Measurements from ENCODE around the gene CARNS1. TPM values are rescaled to one million over a fixed set of nuclear protein-coding genes. Genes with fewer than 3 reads are reported as not detected.

CARNS1 gene
- total and polyA plus RNA-seq, 2 of the 8 experiments (the other 6 are each of a cell fraction or from before 2014, with no cell fraction given), result 0.82 to 1.1 TPM

GRCh38 chr11:67420646-67421429 lies 5.4 kb downstream of the CARNS1 start (continued):
- TF ChIP-seq CBX8 (IDR thresholded peaks at IDR 0.05; ENCODE audit: borderline replicate concordance, low read depth, low read length) (no peak), E2F6 (IDR thresholded peaks at IDR 0.05) (peak; percentile 71), TAF1 (IDR thresholded peaks at IDR 0.05; ENCODE audit: low read depth, low read length) (peak; percentile 37; the same call in 1 of the 2 replicates), POLR2AphosphoS5 (IDR thresholded peaks at IDR 0.05; ENCODE audit: low read depth, low read length) (peak; percentile 30), RBBP5 (IDR thresholded peaks at IDR 0.05; ENCODE audit: borderline replicate concordance, low read depth, low read length) (peak; percentile 69; the same call in 1 of the 2 replicates), ATF2 (IDR thresholded peaks at IDR 0.05; ENCODE audit: low read length) (no peak), POLR2A (IDR thresholded peaks at IDR 0.05; ENCODE audit: control extremely low read depth in 1 of 2, low read depth in 2 of 2, low read length in 2 of 2) (peak in 1 of 2 experiments; percentile 42; a peak in 1 of 3 replicates), CBX5 (IDR thresholded peaks at IDR 0.05; ENCODE audit: low read depth, low read length) (no peak), EZH2 (IDR thresholded peaks at IDR 0.05; ENCODE audit: low read depth, low read length, severe bottlenecking) (no peak), SIN3A (conservative IDR thresholded peaks at IDR 0.05 in 1 of 2, IDR thresholded peaks at IDR 0.05 in 1 of 2; ENCODE audit: low read depth in 1 of 2, low read length in 2 of 2) (0 out of 4 replicates have a peak, but pooled peaks of 1 of the 2 experiments have one; percentile 55), GTF2F1 (IDR thresholded peaks at IDR 0.05; ENCODE audit: borderline replicate concordance, low read depth, low read length) (no peak), SP1 (IDR thresholded peaks at IDR 0.05; ENCODE audit: low read depth, low read length) (peak; percentile 55; the same call in 1 of the 2 replicates), TEAD4 (IDR thresholded peaks at IDR 0.05; ENCODE audit: low read depth, low read length) (no peak), CEBPB (IDR thresholded peaks at IDR 0.05; ENCODE audit: low read depth, low read length) (no peak), CREB1 (IDR thresholded peaks at IDR 0.05) (peak; percentile 66), SP4 (IDR thresholded peaks at IDR 0.05; ENCODE audit: low read length) (peak; percentile 86; the same call in 1 of the 2 replicates), TBP (IDR thresholded peaks at IDR 0.05; ENCODE audit: low read depth, low read length) (no peak; the same call in 1 of the 2 replicates), NRF1 (IDR thresholded peaks at IDR 0.05; ENCODE audit: low read depth, low read length) (no peak)
